ENCODE measurements around the gene MRAP.

GRCh38 chr21:32340863-32341848, 42.5 kb downstream of the MRAP start:
- TF ChIP-seq CTCF (IDR thresholded peaks at IDR 0.05) (no peak), POLR2A (IDR thresholded peaks at IDR 0.05) (no peak)
